Mesenteric fat pad (tissue), 1 donor: ENCODE results near the gene SH3D21. TPM values are rescaled to one million over a fixed set of nuclear protein-coding genes. Genes with fewer than 3 reads are reported as not detected.

Experiments
- DNase-seq: peaks from one replicate; pipeline ENCODE4 v3.0.0-alpha.2; 2020; ENCODE audit warnings: low spot score
- total RNA-seq: library from RNA; stranded (reverse); fragmentation: NEBNext Ultra II Directional; extraction: Animal tissue kit (Norgen Biotek cat#: 25700); gene quantifications from one replicate; pipeline ENCODE4 v1.2.1, GENCODE V29; 2021
- donor health status: DM: yes; HTN: yes; CAD: no.

SH3D21 gene
- total RNA-seq, 1 donor from 2014 or later: 2.6 TPM

DNA sequence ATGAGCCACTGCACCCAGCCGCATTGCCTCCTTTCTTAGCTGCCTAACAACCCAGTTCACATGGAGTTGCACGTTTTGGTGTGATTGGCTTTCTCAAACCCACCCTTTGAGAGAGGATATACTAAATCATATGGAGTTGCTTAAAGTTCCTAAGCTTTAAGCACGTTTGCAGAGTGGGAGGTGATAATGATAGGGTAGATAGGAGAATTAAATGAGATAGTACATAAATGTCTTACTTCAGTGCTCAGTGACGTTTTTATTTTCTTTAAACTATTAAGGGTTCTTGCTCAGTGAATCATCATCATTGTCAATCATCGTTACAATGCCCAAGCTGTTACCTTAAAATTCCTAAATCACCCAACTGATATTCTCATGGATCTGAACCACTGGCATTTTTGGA is 2.9 kb upstream of the SH3D21 start:
- no peak for DNase-seq

DNA sequence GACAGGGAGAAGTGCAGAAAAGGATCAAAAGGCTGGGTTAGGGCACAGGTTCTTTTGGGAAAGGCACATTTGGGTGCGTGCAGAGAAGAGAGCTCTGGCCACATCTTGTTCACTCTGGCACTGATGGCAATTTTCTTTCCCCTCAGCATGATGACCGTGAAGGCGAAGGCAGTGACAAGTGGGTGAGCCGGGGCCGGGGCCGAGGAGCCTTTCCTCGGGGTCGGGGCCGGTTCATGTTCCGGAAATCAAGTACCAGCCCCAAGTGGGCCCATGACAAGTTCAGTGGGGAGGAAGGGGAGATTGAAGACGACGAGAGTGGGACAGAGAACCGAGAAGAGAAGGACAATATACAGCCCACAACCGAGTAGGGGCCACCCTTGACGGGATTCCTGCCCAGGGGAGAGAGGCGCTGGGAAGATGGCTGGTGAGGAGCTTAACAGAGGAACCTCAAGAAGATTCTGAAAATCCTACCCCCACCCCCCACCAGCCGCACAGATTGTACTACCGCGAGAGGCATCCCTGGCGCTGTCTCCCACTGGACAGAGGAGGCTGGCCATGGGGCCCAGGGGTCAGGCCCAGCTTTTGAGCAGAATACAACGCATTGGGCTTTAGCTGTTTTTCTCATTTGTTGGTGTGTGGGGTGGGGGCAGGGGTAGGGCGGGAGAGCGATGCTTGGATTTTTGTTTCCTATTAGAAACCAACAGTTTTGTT is 2.4 kb upstream of the SH3D21 start:
- no peak for DNase-seq

DNA sequence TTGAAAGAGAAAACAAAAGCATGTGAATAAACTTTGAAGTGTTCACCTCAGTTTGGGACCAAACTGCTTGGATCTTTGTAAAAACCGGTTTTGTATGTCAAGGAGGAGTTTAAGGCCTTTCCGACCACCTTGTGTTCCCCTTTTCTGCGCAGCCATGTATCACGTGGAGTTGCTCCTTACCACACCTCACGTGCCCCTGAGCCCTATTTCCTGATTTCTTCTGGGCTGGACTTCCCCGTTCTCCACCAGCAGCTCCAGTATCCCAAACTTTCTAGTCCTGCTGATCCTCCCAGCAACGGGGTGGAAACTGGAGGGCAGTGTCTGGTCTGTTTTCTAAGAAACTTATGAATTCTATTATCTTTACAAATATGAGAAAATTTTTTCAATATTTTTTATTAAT is 1.6 kb upstream of the SH3D21 start:
- no peak for DNase-seq

DNA sequence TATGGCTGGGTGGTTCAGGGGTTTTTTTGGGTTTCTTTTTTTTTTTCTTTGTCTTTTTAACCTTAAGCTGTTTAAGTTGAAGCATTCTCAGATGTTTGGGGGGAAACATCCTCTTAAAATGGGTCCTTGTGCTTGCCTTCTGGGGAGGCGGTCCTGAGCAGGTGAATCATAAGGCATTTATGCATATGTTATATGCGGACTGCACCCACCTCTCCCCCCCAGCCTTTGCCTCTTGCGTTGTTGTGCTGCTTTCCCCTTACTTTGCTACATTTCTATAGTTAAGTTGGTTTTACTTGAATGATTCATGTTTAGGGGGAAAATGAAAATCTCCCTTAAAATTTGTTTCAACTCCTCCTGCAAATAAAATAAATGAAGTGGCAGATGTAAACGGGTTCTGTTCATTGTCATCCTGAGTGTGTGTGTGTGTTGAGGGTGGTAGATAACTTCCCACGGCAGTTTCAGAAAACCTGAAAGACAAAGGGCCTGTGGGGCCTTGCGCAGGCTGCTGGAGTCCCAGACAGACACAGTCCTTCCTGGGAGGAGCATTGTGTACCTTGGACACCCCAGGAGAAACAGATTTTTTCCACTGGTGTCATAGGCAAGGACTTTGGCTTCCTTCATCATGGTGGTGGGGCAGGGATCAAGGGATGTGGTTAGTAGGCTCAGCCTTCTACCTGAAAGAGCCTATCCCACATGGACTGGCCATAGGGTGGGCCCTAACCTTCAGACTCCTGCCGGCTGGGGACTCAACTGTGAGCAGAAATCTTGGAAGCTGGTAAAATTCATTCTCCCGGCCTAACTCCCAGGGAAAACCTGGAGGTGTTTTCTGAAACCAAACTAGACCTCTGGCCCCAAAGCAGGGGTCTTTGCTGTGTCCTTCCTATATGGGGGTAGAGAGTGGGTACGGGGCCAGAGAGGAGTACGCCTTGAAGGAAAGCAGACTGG is 926 bp upstream of the SH3D21 start:
- no peak for DNase-seq

DNA sequence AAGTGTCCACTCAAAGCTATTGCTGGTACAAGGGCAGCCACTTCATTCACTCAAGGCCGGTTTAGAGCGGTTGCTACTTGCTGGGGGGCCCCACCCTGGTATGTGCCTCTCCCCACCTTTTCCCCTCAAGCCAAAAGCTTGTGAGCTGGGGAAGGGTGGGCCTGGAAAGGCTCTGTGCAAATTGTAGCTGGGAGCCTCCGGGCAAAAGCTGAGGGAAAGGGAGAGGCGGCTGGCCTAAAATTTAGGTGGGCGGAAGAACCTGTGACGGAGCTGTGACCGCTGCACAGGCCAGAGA is 306 bp upstream of the SH3D21 start:
- DNase-seq: no peak

DNA sequence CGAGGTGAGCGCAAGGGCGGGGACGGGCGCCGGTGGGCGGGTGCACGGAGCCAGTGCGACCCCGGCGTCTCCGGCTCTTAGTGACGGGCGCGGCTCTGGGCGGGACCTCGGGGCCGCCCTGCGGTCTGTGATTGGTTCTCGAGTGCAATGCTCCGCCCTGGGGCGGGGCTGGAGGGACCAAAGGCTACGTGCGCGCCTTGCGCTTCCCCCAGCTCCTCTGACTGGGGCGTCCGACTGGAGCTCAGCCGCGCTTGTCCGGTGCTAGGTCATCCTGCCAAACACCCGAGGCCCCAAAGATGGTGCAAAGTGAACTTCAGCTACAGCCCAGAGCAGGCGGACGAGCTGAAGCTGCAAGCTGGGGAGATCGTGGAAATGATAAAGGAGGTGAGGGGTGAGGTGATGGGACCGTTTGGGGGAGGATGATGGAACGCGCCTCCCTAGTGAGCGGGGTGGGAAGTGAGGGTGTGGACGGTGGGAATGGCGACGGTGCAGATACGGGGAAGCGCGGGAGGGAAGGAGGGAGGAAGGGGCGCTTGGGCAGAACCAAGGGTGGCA is 811 bp downstream of the SH3D21 start:
- peak; percentile 97 for DNase-seq

DNA sequence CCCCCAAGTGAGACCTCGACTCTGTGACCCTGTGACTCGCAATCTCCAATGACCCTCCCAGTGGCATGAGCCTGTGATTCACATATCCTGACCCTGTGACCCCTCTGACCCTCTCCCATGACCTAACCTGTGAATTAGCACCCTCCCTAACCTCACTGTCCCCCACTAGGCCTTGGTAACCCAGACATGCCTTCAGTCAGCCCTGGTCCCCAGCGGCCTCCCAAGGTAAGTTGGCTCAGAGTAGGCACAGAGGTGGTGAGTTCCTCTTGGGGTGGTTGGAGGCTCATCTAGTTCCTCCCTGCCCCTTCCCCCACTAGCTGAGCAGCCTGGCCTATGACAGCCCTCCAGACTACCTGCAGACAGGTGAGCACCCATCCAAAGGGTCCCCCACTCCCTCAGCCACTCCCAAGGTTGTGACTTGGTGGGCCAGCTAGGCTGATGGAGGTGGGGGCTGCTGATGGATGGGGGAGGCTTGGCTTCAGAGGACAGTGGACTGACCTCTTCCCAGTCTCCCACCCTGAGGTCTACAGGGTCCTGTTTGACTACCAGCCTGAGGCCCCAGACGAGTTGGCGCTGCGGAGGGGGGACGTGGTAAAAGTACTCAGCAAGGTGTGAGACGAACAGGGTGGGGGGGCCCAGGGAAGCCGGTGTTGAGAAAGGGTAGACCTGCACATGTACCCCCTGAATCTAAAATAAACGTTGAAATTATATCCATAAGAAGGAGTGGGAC is 1.6 kb downstream of the SH3D21 start:
- peak; percentile 86 for DNase-seq

DNA sequence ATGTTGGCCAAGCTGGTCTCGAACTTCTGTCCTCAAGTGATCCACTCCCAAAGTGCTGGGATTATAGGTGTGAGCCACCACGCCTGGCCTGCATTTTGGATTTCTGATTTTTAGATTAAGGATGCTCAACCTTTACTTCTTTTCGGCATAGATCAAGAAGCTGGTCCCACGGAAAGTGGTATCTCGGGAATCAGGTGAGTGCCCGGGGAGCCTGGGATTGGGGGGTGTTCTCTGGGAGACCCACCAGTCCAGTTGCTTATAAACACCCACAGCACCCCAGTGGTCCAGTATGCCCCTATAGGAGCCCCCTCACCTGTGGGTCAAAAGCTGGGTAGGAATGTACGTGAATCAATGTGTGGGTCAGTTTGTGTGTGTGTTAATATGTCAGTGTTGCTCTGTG is 3.2 kb downstream of the SH3D21 start:
- peak; percentile 79 for DNase-seq

DNA sequence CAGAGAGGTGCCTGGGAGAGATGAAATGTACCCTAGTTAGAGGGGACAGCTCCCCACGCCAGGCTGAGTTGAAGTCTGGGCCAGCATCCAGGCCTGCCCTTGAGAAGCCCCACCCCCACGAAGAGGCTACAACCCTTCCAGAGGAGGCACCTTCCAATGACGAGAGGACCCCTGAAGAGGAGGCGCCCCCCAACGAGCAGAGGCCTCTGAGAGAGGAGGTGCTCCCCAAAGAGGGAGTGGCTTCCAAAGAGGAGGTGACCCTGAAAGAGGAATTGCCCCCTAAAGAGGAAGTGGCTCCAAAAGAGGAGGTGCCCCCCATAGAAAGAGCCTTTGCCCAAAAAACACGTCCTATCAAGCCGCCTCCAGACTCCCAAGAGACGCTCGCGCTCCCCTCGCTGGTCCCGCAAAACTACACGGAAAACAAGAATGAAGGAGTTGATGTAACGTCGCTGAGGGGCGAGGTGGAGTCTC is 14.2 kb downstream of the SH3D21 start:
- no peak for DNase-seq

DNA sequence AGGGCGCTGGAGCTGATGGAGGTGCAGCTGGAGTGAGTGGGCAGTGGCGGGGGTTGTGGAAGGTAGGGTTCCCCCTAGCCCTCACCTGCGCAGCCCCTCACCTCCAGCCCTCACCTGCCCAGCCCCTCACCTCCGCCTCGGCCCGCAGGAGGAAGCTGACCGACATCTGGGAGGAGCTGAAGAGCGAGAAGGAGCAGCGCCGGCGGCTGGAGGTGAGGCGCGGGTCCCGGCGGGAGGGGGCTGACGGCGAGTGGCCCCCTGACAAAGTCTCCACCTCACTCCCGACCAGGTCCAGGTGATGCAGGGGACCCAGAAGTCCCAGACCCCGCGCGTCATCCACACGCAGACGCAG is 14.6 kb downstream of the SH3D21 start:
- no peak for DNase-seq

DNA sequence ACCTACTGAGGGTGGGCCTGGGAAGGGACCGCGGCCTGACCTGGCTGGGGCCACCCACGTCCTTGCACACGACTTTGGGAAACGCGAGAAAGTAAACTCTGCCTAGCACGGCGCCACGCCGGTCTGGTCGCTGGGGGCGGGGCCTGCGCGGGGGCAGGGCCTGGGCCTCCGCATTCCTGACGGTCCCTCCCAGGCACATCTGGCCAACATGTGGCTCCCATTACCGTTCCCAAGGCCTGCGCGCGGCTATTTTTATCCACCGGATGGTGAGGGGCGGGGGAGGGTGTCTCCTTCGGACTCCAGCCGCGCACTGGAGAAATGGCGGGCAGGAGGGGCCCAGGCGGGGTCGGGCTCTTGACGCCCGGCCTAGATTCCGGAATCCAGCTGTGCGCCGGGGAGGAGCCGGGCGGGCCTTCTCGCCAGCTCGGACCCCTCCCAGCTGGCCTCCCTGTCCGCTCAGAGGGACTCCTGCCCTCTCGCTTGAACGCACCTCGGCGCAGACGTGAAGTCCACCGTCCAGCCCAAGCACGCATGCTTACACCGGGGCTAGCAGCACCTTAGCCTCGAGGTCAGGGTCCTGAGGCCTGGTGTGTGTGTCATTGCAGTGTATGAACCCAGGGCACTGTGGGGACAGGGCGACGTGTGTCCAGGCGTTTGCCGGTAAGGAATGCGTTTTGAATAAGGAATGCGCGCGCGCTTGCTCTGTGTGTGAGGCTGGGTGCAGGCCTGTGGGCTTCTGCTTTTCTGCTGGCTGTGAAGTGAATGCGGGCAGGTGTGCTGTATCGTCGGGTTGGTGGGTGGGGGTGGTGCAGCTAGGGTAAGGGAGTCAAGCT is 15.2 kb downstream of the SH3D21 start:
- no peak for DNase-seq

DNA sequence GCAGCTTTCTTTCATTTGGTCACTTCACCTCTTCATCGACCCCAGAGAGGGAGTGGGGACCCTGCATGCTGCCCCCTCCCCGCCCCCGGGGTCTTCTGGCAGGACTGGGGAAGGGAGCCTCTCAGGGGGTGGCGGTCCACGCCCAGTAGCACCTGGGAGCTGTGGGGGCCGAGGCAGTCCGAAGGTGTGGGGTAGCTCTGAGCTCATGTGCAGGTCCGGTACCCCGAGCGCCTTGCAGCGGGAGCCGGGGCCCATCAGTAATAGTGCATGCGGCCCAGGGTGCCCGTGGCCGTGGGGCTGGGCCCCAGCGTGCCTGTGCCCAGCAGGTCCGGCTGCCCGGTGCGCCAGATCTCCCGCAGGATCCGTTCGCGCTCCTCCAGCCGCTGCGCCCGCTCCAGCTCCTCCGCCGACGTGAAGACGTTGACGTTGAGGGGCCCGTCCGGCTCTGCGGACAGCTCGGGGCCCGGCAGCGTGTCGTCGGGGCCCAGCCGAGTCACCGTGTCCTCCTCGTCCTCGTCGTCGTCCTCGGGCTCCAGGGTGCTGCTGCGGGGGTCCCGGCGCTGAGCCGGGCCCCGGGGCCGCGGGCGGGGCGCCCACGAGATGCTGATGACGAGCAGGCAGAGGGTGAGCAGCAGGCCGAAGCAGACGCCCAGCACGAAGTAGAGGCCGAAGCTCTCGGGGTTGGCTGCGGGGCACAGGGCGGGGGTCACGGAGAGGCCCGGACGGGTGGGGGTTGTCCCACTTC is 16.0 kb downstream of the SH3D21 start:
- no peak for DNase-seq

DNA sequence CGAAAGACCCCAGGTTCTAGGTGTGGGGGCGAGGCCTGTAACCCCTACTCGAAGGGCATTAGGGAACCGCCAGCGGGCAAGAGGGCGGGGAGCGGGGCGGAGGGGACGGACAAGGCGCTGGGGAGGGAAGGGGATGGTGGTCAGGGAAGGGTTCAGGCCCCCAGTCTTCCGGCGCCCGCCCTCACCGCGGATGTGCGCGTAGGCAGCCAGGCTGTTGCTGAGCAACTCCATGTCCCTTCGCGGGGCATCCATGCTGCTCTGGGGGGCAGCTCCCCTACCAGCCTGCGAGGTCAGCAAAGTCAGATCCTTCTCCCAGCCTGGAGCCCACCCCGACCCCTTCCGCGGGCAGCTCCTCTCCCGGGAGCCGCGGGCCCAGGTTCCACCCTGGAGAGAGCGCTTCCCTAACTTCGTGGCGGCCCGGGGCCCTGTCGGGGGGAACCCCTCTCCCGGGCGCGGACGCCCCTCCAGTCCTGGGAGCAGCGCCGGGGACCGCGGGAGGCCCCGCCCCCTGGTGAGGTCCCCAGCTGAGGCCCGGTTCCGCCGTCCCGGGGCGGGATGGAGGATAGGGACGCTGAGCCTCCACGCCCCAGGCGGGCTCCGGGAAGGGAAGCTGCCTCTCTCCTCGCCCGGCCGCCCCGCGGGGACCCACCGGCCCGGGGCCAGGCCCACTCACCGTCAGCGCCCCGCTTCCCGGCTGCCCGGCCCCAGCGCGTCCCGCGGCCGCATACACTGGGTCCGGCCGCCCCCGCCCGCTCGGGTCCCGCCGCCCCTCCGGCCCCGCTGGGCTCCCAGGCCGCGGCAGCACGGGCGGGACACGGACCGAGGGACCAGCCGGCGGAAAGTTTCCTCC is 16.8 kb downstream of the SH3D21 start:
- DNase-seq: no peak

DNA sequence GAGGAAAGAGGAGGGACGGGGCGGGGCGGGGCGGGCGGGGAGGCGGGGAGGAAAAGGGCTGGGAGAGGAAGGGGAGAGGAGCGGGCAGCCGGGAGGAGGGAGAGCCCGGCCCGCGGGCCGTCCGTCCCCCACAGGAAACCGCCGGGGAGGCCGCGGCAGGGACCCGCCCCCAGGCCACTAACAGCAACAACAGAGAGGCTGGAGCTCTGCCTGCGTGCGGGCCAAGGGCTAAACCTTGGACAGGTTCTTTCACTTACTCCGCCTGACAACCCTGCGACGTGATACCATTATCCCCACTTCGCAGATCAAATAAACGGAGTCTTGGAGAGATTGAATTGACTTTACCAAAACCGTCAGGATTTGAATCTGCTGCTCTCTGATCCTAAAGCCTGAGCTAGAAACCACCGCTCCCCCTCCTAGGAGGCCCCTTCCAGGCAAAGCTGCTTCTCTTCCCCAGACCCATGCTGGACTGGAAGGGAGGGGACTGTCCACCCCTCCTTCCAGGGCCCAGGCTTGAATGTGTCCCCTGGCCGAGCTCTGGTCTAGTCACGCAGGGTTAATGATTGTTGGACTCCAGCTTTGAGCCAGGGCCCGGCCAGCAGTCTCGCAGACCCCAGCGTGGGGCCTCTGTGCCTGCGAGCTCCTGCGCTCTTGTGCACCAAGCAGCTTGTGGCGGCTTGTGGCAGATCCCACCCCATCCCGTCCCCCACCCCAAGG is 17.6 kb downstream of the SH3D21 start, which contains the start of gene EVA1B:
Gene EVA1B (minus strand): TSS at position 10 of the 717 bp plus-strand sequence. CDS start 608 bp downstream, outside the sequence.
- DNase-seq: no peak

DNA sequence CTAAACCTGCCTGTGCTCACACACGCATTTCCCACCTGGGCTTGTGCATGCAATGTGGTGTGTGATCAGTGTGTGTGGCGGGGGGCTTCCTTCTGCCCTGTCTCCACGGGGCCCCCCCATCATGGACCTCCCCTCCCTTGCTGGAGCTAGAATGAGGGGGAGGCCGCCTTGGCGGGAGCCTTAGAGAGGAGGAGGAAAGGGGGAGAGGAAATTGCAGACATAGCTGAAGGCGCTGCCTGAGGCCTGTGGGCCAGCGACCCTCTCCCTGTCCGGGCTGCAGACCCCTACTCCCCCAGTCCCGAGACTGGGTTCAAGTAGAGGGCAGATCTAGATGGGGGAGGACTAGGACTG is 18.2 kb downstream of the SH3D21 start:
- DNase-seq: no peak

DNA sequence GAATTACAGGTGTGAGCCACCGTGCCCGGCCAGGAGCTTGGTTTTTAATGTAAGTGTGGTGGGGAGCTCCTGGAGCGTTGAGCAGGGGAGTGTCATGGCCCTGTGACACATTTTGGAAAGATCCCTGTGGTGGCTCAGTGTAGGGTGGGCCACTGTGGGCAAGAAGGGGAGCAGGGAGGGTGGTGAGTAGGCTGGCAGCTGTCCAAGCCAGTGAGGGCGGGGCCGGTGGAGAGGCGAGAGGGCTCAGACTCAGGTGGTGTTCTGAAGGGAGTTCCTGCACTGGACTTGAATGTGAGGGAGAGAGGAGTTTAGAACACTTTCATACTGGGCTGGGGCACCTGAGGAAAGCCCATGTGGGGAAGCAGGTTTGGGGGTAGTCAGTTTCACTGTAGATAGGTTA is 20.3 kb downstream of the SH3D21 start:
- no peak for DNase-seq

DNA sequence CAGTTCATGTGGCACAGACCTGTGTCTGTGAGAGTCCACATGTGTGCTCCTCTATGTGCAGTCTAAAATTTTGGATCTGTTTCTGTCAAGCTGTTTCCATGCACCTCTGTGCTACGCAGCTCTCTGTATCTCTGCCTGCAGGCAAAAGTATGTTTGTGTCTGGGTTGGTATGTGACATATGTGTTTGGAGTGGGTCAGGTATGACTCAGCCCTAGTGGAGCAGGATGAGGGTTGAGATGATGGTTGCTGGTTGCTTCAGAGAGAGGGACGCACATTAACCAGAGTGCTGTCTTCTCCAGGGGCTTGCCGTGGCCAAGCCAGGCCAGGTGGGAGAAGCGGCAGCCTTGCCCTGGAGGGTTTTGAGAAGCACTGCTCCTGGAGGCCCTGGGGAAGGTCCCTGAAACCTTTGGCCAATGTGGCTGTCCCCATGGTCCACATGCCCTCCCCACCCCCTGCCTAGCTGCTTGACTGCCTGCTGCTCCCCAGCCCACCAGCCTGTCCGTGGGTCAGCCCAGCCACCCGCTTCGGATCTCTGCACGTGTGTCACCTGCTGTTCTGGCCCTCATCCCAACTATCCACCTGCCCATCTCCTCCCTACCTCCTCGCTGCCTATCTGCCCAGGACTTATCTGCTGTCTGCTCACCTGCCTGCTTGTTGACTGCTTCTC is 21.4 kb downstream of the SH3D21 start:
- DNase-seq: no peak

DNA sequence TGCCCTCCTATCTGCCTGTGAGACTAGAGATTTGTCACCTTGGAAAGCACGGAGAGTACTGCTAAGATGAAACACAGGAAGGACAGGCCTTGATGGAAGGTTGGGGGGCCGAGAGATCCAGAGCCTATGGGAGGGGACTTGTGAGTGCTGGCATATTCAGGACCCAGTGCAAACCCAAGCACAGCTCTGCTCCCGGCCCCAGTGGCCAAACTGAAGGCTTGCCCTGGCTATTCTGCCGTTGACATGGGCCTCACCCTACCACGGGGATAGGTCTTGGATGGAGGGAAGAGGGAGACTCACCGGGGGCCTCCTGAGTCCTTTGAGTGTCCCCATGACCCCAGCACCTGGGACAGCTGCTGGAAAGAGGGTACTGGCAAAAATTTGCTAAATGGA is 21.9 kb downstream of the SH3D21 start:
- no peak for DNase-seq
